SHP77 treated with DMSO at 0.1 percent for 48 hours (cell line): ENCODE data around the gene TFPI2.
"Not testable (repeated sequence)": the region's sequence is repeated elsewhere in the genome, so short reads cannot be mapped to it uniquely, and the experiment has no call there.

Experiments
- DNase-seq: peaks from one replicate; lab custom pipeline; 2025; lab: John Stamatoyannopoulos, UW

Gene TFPI2

DNA sequence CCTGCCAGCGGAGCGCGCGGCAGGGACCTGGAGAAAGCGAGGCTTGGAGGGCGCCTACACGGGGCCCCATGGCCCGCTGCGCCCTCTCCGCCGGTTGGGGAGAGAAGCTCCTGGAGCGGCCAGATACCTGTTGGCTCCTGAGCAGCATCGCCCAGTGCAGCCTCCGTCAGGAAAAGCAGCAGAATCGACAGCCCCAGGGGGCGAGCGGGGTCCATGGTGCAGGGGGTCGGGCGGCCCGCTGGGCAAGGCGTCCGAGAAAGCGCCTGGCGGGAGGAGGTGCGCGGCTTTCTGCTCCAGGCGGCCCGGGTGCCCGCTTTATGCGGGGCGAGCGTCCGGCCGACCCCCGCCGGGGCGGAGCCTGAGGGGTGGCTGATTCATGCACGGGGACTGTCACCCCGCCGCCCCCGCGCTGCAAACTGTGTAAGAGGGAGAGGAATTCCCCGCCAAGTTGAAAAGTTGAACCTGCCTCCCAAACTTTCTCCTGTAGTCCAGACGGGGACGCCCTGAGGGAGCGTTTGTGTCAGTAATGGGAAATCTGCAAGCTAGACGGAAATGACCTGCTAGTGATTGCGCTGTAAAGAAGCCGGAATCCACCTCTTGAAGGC lies at the start of gene TFPI2:
Gene TFPI2 (minus strand): TSS at position 290 of the 605 bp plus-strand sequence. CDS start 75 bp downstream, at position 215.
- no peak for DNase-seq

DNA sequence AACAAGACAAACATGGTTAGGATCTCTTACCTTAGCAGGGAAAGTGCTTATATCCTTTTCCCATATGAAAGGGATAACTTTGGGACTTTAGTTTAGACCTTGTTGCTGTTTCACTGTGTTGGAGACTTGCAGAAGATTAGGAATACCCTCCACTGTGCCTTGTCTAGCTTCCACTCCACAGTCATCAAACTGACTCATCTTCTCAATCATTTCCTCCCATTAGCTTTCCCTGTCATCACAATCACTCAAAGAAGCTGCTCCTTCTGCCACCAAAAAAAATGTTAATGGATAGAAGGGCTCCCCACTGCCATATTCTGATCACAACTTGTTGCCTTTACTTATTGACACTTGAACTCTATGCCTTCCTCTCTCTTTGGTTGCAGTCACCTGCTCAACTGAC lies 47.7 kb upstream of the TFPI2 start:
- no peak for DNase-seq

DNA sequence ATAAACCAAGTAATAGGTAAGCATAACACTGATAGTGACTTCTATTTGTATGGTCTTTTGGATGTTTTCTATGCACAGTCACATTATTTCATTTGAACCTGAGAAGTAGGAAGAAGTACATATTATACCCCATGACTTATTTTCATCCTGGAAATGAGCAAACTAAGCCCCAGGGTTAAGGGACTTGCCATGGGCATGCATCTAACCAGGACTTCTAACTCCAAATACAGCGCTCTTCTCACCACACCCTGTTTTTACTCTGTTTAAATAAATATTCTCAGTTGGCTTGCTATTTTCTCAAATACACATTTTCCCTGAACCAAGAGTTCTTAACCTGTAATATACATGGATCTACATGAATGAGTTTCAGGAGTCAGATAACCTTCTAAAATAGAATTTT lies 47.3 kb upstream of the TFPI2 start:
- no peak for DNase-seq

DNA sequence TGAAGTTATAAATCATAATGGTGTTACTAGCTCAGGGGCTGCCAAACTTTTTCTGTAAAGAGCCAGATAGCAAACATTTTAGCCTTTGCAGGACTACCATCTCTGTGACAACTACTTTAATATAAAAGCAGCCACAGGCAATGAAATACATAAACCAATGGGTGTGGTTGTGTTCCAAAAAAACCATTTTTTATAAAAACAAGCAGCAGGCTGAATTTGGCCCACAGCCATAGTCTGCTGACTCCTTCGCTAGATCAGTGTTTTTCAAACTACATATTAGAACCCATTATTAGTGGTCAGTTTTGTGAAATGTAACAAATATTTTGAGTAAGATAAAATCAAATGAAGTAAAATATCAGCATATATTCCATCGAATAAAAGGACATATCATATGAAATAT lies 44.5 kb upstream of the TFPI2 start:
- no peak for DNase-seq

DNA sequence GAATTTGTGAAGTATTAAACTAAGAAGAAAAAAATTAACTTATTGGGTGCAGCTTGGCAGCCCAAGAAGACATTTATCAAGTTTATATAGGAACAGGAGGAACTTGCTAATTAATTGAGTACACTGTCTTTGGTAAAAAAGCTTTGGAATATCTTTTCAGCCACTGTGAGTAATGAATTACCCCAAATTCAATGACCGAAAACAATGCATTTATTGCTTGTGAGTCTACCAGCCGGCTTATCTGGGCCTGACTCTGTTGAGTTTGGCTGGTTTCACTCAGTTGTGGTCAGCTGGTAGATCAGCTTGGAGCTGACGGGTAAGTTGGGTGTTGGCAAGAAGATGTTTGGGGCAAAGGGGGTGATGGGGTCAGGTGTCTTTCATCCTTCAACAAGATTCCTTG lies 42.6 kb upstream of the TFPI2 start:
- no peak for DNase-seq

DNA sequence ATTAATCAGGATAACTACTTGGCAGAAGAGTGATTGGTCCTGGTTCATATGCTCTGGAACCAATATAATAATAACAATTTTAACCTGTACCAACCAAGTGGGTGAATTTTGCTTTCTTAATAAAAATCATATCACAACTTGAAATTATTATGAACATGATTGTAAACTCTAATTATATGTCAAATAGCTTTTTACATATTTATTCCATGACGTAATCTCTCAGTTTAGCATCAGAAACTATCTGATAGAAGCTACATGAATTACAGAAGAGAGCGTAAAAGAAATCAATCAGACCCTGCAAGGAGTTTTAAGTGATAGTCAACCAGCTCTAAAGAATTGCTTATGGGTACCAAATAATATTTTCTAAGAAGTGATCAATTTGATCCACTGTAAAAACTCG lies 41.1 kb upstream of the TFPI2 start:
- no peak for DNase-seq

DNA sequence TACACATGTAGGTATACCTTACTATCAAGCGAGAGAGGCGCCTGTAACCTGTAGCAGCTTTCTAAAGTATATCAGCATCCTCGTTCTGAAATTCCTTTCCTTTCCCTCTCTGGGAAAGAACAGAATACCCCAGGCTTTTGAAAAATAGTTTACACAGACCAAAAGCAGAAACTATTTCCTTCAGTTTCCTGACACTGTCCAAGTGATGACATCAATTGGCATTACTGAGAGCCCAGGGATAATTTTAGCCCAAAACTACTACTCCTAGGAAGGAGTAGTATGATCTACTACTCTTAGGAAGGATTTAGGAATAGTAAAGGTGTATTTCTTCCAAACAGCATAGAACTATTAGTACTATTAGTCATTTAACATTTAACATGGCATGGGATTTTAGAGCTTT lies 37.0 kb upstream of the TFPI2 start:
- DNase-seq: no peak

- DNase-seq: no peak
Measured at GRCh38 chr7:93926800-93927199, 36.2 kb upstream of the TFPI2 start.

DNA sequence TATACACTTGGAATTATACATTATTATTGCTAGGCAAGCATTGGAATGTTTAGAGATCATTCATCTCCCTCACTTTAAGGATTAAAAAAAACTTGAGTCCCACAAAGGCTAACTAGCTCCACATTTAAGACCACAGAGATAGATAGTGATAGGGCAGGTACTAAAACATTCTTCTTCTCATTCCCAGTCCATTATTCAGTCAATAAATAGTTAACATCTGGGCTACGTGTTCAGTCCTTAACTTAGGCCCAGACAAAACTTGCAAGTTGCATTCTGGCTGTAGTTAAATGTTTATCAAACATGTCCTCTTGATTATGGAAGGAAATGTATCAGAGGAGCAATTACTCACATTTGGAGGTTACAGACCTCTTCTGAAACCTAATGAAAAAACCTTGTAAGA lies 33.4 kb upstream of the TFPI2 start:
- DNase-seq: no peak

DNA sequence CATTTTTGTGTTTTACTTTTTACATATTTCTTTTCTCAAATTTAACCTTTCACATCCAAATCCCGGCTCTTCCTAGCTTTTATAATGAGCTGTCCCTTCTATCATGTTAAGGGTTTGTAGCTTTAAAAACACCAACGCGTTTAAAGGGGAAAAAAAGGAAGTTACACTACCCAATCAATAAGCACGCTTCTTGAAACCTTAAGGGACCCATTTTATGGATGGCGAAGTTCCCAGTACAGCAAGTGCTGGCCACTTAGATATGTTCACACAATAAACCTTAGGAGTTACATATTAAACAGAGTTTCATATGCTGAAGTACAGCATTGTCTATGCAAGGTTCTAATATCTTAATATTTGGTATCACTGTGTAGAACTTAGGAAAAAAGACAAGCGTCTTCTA lies 32.7 kb upstream of the TFPI2 start:
- DNase-seq: no peak

- DNase-seq: no peak
Measured at GRCh38 chr7:93921607-93922566, 31.3 kb upstream of the TFPI2 start, which contains the start of gene GNG11. TSS of gene GNG11 (plus strand) at chr7:93921735. CDS start at chr7:93922138, 403 bp downstream.

GRCh38 chr7:93921186-93921585 lies 30.6 kb upstream of the TFPI2 start:
- DNase-seq: no peak

DNA sequence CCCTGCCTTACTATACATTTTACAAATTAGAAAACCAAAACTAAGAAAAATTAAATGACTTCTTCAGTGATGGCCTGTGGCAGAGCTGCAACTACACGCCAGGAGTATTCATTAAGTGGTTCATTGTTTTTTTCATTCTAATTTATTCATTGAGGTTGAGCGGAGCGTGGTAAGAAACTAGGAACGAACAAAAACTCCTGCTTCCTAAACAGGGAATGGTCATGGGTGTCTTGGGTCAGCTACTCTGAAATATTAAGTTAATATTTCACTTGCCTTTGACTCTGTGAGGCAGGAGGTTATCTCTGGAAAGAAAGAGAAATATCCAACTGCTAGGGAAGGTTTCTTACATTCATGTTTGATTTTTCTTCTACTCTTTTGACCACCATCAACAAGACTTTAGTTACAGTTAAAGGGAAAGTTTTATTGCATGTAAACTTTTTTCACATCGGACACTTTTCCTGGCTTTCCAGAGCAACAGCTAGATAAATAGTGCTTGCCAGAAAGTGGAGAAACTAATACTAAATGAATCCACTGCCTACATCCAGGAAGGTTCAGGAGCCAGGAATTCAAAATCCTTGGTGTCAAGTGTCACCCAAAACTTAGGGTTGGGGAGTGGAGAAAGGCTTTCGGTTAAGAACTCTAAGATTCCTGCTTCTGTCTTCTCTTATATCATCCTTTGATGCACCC lies 30.1 kb upstream of the TFPI2 start:
- DNase-seq: no peak

- not testable (repeated sequence) for DNase-seq
Measured at GRCh38 chr7:93916315-93916714, 25.8 kb upstream of the TFPI2 start.

GRCh38 chr7:93915888-93916287 lies 25.3 kb upstream of the TFPI2 start:
- DNase-seq: not testable (repeated sequence)

- not testable (repeated sequence) for DNase-seq
Measured at GRCh38 chr7:93915206-93915842, 24.8 kb upstream of the TFPI2 start.

DNA sequence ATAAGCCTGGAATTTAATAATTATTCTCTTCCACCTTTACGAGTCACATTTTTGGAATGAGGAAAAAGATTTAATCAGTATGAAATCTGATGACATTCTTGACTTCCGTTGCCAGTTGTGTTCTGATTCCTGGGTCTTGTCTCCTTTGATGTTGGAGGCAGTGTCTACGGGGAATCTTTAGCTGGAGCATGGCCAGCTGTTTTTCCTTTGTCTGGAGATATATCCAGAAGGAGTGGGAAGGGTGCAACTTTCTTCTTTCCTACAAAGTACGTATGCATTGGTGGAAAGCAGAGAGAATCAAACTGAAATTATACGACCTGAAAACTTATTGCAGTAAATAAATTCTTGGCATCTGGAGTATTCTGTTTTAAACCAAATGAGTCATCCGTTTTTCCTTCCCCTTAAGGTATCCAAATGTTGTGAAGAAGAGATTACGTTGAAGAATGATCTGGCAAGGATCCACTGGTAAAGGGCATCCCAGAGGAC lies 24.1 kb upstream of the TFPI2 start:
- DNase-seq: no peak

DNA sequence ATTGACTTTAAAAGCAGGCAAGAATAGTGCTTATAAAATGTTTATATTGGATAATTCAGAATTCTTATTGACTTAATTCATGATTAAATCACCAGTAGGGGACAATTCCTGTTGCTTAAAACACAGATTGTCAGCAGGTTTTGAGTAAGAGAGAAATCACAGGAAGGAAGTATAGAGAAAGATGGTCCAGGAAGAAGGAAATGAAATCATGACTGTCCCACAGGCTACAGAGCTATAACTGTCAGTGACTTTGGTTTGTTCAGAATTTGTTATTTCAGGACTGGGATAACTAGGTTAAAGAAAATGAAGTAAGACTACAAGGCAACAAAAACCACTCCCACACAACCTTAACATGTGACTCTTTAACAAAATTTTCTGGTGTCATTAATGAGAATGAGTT lies 22.6 kb upstream of the TFPI2 start:
- no peak for DNase-seq

DNA sequence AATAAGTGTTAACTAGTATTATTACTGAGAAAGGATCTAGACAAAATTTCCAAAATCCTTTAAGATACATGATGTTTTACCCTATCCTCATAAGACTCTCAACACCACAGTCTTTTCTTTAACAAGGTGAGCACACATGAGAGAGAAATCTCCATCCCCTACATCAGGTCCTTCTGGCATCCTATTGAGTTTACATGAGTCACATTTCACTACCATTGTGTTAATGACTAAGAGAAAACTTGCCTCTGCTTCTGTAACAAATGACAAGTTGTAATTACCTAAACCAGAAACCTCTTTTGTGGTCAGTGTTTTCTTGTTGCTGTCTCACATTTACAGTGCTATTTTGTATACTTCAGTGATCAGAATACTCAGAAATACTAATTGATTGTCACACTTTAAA lies 21.1 kb upstream of the TFPI2 start:
- DNase-seq: not testable (repeated sequence)

GRCh38 chr7:93911242-93911641 lies 20.7 kb upstream of the TFPI2 start:
- not testable (repeated sequence) for DNase-seq

- DNase-seq: no peak
Measured at GRCh38 chr7:93910076-93910994, 19.8 kb upstream of the TFPI2 start.
